SK-N-MC (cell line): ENCODE data around the gene VPS33A.

ENCODE experiments used
- EZH2 ChIP-seq: fragments of 200-600 bp; sonication (generic); IDR thresholded peaks from one replicate; pipeline ENCODE4 v1.6.1; 2017; ENCODE audit warnings: antibody characterized with exemption
- POLR2AphosphoS5 ChIP-seq: IDR thresholded peaks from 2 replicates; pipeline ENCODE4 v1.6.1; 2012; ENCODE audit warnings: mild to moderate bottlenecking, low read depth, low read length, borderline replicate concordance

- no peak for TF ChIP-seq EZH2
- TF ChIP-seq POLR2AphosphoS5, result no peak
These were observed 29.6 kb upstream of the VPS33A start for GRCh38 chr12:122295877-122296276.
